SK-N-SH (cell line): Measurements from ENCODE around the gene CHAF1A.

ENCODE experiments used
- CTCF ChIP-seq: fragments of 200-600 bp; sonication (generic); IDR thresholded peaks from 2 replicates; pipeline ENCODE4 v1.6.1; 2017; ENCODE audit warnings: antibody characterized with exemption, mild to moderate bottlenecking, moderate library complexity
- FOXJ3 ChIP-seq: sonication (generic); formaldehyde crosslinking; IDR thresholded peaks from 2 replicates; pipeline ENCODE4 v1.5.1; 2020; ENCODE audit warnings: mild to moderate bottlenecking, missing genetic modification reagents
- MAX ChIP-seq: IDR thresholded peaks from 2 replicates; pipeline ENCODE4 v1.4.0; 2012; ENCODE audit warnings: low read depth
- REST ChIP-seq: IDR thresholded peaks from 2 replicates; pipeline ENCODE4 v1.6.1; 2012; ENCODE audit warnings: mild to moderate bottlenecking, low read depth, low read length, moderate library complexity
- RFX5 ChIP-seq: IDR thresholded peaks from 2 replicates; pipeline ENCODE4 v1.6.1; 2012; ENCODE audit warnings: mild to moderate bottlenecking, improper control_type of control experiment, low read length
- TAF1 ChIP-seq: IDR thresholded peaks from 2 replicates; pipeline ENCODE4 v1.6.1; 2012; ENCODE audit warnings: low read depth, mild to moderate bottlenecking, low read length, moderate library complexity, borderline replicate concordance
- TEAD4 ChIP-seq: IDR thresholded peaks from 2 replicates; pipeline ENCODE4 v1.4.0; 2012; ENCODE audit warnings: mild to moderate bottlenecking, borderline replicate concordance; ENCODE audit not compliant: insufficient read depth
- USF1 ChIP-seq: IDR thresholded peaks from 2 replicates; pipeline ENCODE4 v1.4.0; 2012; ENCODE audit warnings: low read depth, borderline replicate concordance
- USF2 ChIP-seq: fragments of 150-350 bp; IDR thresholded peaks from 2 replicates; pipeline ENCODE4 v1.6.1; 2017; ENCODE audit warnings: antibody characterized with exemption, low read length, low read depth, borderline replicate concordance

- TF ChIP-seq CTCF (no peak), TAF1 (no peak), RFX5 (no peak), USF2 (no peak), REST (no peak), MAX (no peak), FOXJ3 (CRISPR knock-in tag) (no peak), TEAD4 (no peak), USF1 (no peak)
These were observed 743 bp downstream of the CHAF1A start for GRCh38 chr19:4403005-4403761.
